H9 (cell line): Measurements from ENCODE around the gene TOB2. TPM values are rescaled to one million over a fixed set of nuclear protein-coding genes. Genes with fewer than 3 reads are reported as not detected.

Source experiments
- DNase-seq: peaks from one replicate; pipeline ENCODE4 v3.0.0-alpha.2; 2017
- H2AFZ ChIP-seq: one replicate; pipeline ENCODE4 v1.6.1; 2013; ENCODE audit warnings: mild to moderate bottlenecking, low read length, control low read depth, moderate library complexity
- H2AK5ac ChIP-seq: 2 replicates; pipeline ENCODE4 v1.6.1; 2013; ENCODE audit warnings: low read length, control low read depth, mixed read lengths; ENCODE audit not compliant: insufficient read length
- H2BK120ac ChIP-seq: one replicate; pipeline ENCODE4 v1.6.1; 2013; ENCODE audit warnings: low read depth, mild to moderate bottlenecking, low read length, control low read depth, inconsistent platforms; ENCODE audit not compliant: poor library complexity, severe bottlenecking
- H2BK12ac ChIP-seq: 2 replicates; pipeline ENCODE4 v1.6.1; 2013; ENCODE audit warnings: low read length, control low read depth, mixed read lengths, low read depth; ENCODE audit not compliant: insufficient read length
- H2BK15ac ChIP-seq: 2 replicates; pipeline ENCODE4 v1.6.1; 2013; ENCODE audit warnings: low read depth, low read length, control low read depth
- H2BK20ac ChIP-seq: one replicate; pipeline ENCODE4 v1.6.1; 2013; ENCODE audit warnings: low read depth, mild to moderate bottlenecking, low read length, control low read depth, inconsistent platforms; ENCODE audit not compliant: poor library complexity, severe bottlenecking
- H2BK5ac ChIP-seq: 2 replicates; pipeline ENCODE4 v1.6.1; 2013; ENCODE audit warnings: low read length, control low read depth, mixed read lengths; ENCODE audit not compliant: insufficient read length
- H3K14ac ChIP-seq: 2 replicates; pipeline ENCODE4 v1.6.1; 2013; ENCODE audit warnings: low read length, control low read depth; ENCODE audit not compliant: insufficient read depth
- H3K18ac ChIP-seq: 2 replicates; pipeline ENCODE4 v1.6.1; 2013; ENCODE audit warnings: low read depth, mild to moderate bottlenecking, mixed read lengths, low read length, control low read depth; ENCODE audit not compliant: insufficient read length
- H3K23ac ChIP-seq: 2 replicates; pipeline ENCODE4 v1.6.1; 2013; ENCODE audit warnings: low read length, control low read depth, mixed read lengths, low read depth; ENCODE audit not compliant: insufficient read length
- H3K23me2 ChIP-seq: 2 replicates; pipeline ENCODE4 v1.6.1; 2013; ENCODE audit warnings: low read depth, mild to moderate bottlenecking, mixed read lengths, low read length, control low read depth; ENCODE audit not compliant: insufficient read length, poor library complexity, severe bottlenecking
- H3K27ac ChIP-seq: 2 replicates; pipeline ENCODE4 v1.5.1; 2013; ENCODE audit warnings: low read length, control low read depth, mixed read lengths, low read depth; ENCODE audit not compliant: insufficient read length
- H3K27me3 ChIP-seq: 2 replicates; pipeline ENCODE4 v1.6.1; 2013; ENCODE audit warnings: low read length, control low read depth, inconsistent platforms; ENCODE audit not compliant: insufficient read depth
- H3K4ac ChIP-seq: 2 replicates; pipeline ENCODE4 v1.6.1; 2013; ENCODE audit warnings: low read depth, mild to moderate bottlenecking, control low read depth, inconsistent platforms, low read length, moderate library complexity
- H3K4me1 ChIP-seq: 2 replicates; pipeline ENCODE4 v1.6.1; 2013; ENCODE audit warnings: low read length, control low read depth, inconsistent platforms; ENCODE audit not compliant: insufficient read depth
- H3K4me2 ChIP-seq: 2 replicates; pipeline ENCODE4 v1.6.1; 2013; ENCODE audit warnings: low read length, control low read depth, mixed read lengths; ENCODE audit not compliant: insufficient read length, insufficient read depth
- H3K56ac ChIP-seq: 2 replicates; pipeline ENCODE4 v1.6.1; 2013; ENCODE audit warnings: low read depth, mild to moderate bottlenecking, mixed read lengths, low read length, control low read depth; ENCODE audit not compliant: insufficient read length
- H3K79me1 ChIP-seq: 2 replicates; pipeline ENCODE4 v1.6.1; 2013; ENCODE audit warnings: low read depth, mild to moderate bottlenecking, moderate library complexity, low read length, control low read depth, inconsistent platforms; ENCODE audit not compliant: insufficient read depth, poor library complexity, severe bottlenecking
- H3K79me2 ChIP-seq: 2 replicates; pipeline ENCODE4 v1.6.1; 2013; ENCODE audit warnings: low read length, control low read depth, inconsistent platforms; ENCODE audit not compliant: insufficient read depth
- H3K9ac ChIP-seq: 2 replicates; pipeline ENCODE4 v1.6.1; 2013; ENCODE audit warnings: low read length, control low read depth, mixed read lengths; ENCODE audit not compliant: insufficient read length; ENCODE audit errors: extremely low read depth
- H3K9me3 ChIP-seq: one replicate; pipeline ENCODE4 v1.6.1; 2013; ENCODE audit warnings: low read depth, low read length, inconsistent platforms; ENCODE audit not compliant: control insufficient read depth
- H3T11ph ChIP-seq: one replicate; pipeline ENCODE4 v1.6.1; 2013; ENCODE audit warnings: mild to moderate bottlenecking, low read length, control low read depth, inconsistent platforms
- H4K20me1 ChIP-seq: one replicate; pipeline ENCODE4 v1.6.1; 2013; ENCODE audit not compliant: control insufficient read depth, insufficient read length, insufficient read depth
- H4K5ac ChIP-seq: 2 replicates; pipeline ENCODE4 v1.6.1; 2013; ENCODE audit warnings: low read depth, mild to moderate bottlenecking, mixed read lengths, low read length, control low read depth; ENCODE audit not compliant: insufficient read length
- H4K8ac ChIP-seq: replicated peaks from 2 replicates; pipeline ENCODE4 v1.6.1; 2013; ENCODE audit warnings: low read length, control low read depth, mixed read lengths, low read depth; ENCODE audit not compliant: insufficient read length
- H4K91ac ChIP-seq: 2 replicates; pipeline ENCODE4 v1.6.1; 2013; ENCODE audit warnings: low read depth, mild to moderate bottlenecking, moderate library complexity, mixed read lengths, low read length, control low read depth; ENCODE audit not compliant: insufficient read length
- H3K27ac Mint-ChIP-seq, 3 experiments: 2 replicates in 2 of 3; 3 replicates in 1 of 3; pipeline ENCODE4 v1.8.0; 2020 to 2021; ENCODE audit warnings: mixed read lengths in 3 of 3, mild to moderate bottlenecking in 1 of 3, moderate library complexity in 1 of 3
- H3K27me3 Mint-ChIP-seq: 2 replicates; pipeline ENCODE4 v1.8.0; 2021; ENCODE audit warnings: low read depth, mild to moderate bottlenecking, moderate library complexity, mixed read lengths
- H3K36me3 Mint-ChIP-seq, 3 experiments: 2 replicates in 2 of 3; 3 replicates in 1 of 3; pipeline ENCODE4 v1.8.0; 2020 to 2021; ENCODE audit warnings: low read depth in 3 of 3, mixed read lengths in 3 of 3; ENCODE audit not compliant: insufficient read depth in 1 of 3
- H3K4me1 Mint-ChIP-seq, 2 experiments: 2 replicates each; pipeline ENCODE4 v1.8.0; 2020; ENCODE audit warnings: mixed read lengths in 2 of 2
- H3K4me3 Mint-ChIP-seq, 2 experiments: 2 replicates in 1 of 2; 3 replicates in 1 of 2; pipeline ENCODE4 v1.8.0; 2020 to 2021; ENCODE audit warnings: mild to moderate bottlenecking in 2 of 2, mixed read lengths in 2 of 2, moderate library complexity in 1 of 2
- H3K9me3 Mint-ChIP-seq, 2 experiments: 2 replicates in 1 of 2; 3 replicates in 1 of 2; pipeline ENCODE4 v1.8.0; 2020; ENCODE audit warnings: mild to moderate bottlenecking in 2 of 2, mixed read lengths in 2 of 2, moderate library complexity in 1 of 2
- CTCF ChIP-seq: fragments of 200-600 bp; sonication (generic); conservative IDR thresholded peaks from 3 replicates; pipeline ENCODE4 v1.8.0; 2021; ENCODE audit warnings: antibody characterized with exemption, mild to moderate bottlenecking
- WGBS: extraction: QIAGEN DNeasy Blood & Tissue Kit; methylation state at CpG from one replicate; pipeline ENCODE4 v1.1.7; 2013; ENCODE audit warnings: missing lambda C conversion rate, low lambda C conversion rate, mixed read lengths; ENCODE audit not compliant: insufficient read length; ENCODE audit errors: extremely low coverage; 5-methylcytosine and 5-hydroxymethylcytosine counted together
- total RNA-seq: library from RNA; stranded (reverse); gene quantifications from 2 replicates; pipeline ENCODE4 v1.2.1, GENCODE V29; 2021

TOB2 gene
- total RNA-seq, 1 experiment from 2014 or later = 75.8 TPM

GRCh38 chr22:41429951-41430332 lies 16.7 kb downstream of the TOB2 start:
- Histone ChIP-seq H2BK120ac (no peak overlapping the region), H2AK5ac (no peak overlapping the region), H3K14ac (no peak overlapping the region), H3K56ac (no peak overlapping the region), H3K4me2 (no peak overlapping the region), H3K23me2 (no peaks in the 10 kb centered on the region), H2BK20ac (no peak overlapping the region), H4K8ac (no peak overlapping the region), H2BK5ac (no peak overlapping the region), H3K4me1 (no peaks in the 10 kb centered on the region), H3K18ac (no peak overlapping the region), H3K27me3 (no peaks in the 10 kb centered on the region), H2BK12ac (no peak overlapping the region), H3T11ph (no peak overlapping the region), H3K9ac (no peak overlapping the region), H3K4ac (no peak overlapping the region), H3K9me3 (no peaks in the 10 kb centered on the region), H3K79me1 (no peaks in the 10 kb centered on the region), H3K27ac (no peak overlapping the region), H4K91ac (no peak overlapping the region), H3K79me2 (no peaks in the 10 kb centered on the region), H3K23ac (no peak overlapping the region), H4K20me1 (no peaks in the 10 kb centered on the region), H2AFZ (no peak overlapping the region), H2BK15ac (no peak overlapping the region), H4K5ac (no peak overlapping the region)
- H3K27ac Mint-ChIP-seq = no peak overlapping the region
- H3K27me3 Mint-ChIP-seq = peaks cover 2% of the 10 kb centered on the region; the same call in 1 of the 2 replicates
- TF ChIP-seq CTCF = no peak
- no peak for DNase-seq
- no peak overlapping the region for H3K4me3 Mint-ChIP-seq
- H3K4me1 Mint-ChIP-seq = peaks cover 3 to 6% of the 10 kb centered on the region in 2 experiments; a peak in 3 of 4 replicates
- H3K9me3 Mint-ChIP-seq = no peaks in the 10 kb centered on the region
- WGBS = no CpG with 5 or more reads among the region's 8 CpGs
- peaks cover 15 to 38% (median 23%) of the 10 kb centered on the region in 3 experiments; a peak in 6 of 7 replicates for H3K36me3 Mint-ChIP-seq
